ENCODE measurements around the gene ROCK2.

Gene ROCK2

DNA sequence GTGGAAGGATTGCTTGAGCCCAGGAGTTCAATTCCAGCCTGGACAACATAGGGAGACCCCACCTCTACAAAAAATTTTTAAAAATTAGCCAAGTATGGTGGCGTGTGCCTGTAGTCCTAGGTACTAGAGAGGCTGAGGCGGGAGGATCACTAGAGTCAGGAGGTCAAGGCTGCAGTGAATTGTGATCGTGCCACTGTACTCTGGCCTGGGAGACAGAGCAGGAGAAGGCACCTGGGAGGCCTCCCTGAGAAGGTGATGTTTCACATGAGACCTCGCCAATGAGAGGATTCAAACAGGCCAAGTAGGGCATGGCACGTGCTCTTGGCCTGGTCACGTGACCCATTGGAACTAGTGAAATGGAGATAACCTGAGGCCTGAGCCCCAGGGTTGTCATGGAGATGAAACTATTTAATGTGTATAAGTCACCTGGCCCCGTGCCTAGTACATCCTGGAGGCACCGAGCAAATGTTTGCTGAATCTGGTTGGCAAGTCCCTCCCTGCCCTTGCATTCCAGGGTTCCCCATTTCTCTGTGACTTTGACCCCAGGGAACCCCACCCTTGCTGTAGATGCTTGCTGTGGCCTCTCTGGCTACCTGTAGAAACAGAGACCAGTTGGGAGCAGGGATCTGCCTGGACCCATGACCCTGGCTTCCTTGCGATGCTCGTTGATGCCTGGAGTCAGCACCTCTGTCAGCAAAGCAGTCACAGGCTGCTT is 26.1 kb upstream of the ROCK2 start:
- no peak for TF ChIP-seq RAD21 (IDR thresholded peaks at IDR 0.05; ENCODE audit: low read depth)
- TF ChIP-seq, protein P1, sequence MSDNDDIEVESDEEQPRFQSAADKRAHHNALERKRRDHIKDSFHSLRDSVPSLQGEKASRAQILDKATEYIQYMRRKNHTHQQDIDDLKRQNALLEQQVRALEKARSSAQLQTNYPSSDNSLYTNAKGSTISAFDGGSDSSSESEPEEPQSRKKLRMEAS (IDR thresholded peaks at IDR 0.05): 0 out of 2 replicates have a peak, but pooled peaks have one; percentile 51
- TF ChIP-seq EGR1 (IDR thresholded peaks at IDR 0.05): no peak
- no peak for TF ChIP-seq TCF12 (IDR thresholded peaks at IDR 0.05; ENCODE audit: low read depth)
- no peak for TF ChIP-seq FOXM1 (IDR thresholded peaks at IDR 0.05; ENCODE audit: borderline replicate concordance, low read depth)
- no peak for TF ChIP-seq CREB1 (IDR thresholded peaks at IDR 0.05; ENCODE audit: low read depth)
- TF ChIP-seq, protein P2, sequence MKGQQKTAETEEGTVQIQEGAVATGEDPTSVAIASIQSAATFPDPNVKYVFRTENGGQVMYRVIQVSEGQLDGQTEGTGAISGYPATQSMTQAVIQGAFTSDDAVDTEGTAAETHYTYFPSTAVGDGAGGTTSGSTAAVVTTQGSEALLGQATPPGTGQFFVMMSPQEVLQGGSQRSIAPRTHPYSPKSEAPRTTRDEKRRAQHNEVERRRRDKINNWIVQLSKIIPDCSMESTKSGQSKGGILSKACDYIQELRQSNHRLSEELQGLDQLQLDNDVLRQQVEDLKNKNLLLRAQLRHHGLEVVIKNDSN (IDR thresholded peaks at IDR 0.05): peak; percentile 70
- no peak for TF ChIP-seq CEBPB (IDR thresholded peaks at IDR 0.05)

DNA sequence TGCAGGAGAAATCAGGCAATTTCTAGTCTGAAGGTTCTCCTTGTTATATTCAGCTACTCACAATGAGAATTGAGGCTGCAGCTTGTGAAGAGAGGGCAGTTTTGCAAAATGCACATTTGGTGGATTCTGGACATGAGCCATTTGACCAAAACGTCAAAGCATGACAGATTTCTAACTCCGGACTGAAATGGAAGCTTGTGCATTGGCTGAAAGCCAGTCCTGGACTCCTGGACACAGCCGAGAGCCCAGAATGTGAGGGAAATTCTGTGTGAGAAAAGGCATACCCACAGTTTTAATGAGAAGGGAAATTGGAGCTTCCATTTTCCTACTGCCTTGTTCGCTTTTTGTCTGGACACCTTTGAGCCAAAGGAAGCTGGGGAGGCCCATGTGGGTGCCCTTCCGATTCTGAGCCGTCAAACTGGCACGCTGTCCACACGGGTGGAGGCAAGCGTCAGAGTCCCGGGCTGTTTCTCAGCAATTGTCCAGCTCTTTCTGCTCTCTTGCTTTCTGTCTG is 23.7 kb upstream of the ROCK2 start:
- peak; percentile 50 for TF ChIP-seq NFIC (IDR thresholded peaks at IDR 0.05)
- TF ChIP-seq, protein P1 (IDR thresholded peaks at IDR 0.05): 0 out of 2 replicates have a peak, but pooled peaks have one; percentile 39
- TF ChIP-seq TAF1 (IDR thresholded peaks at IDR 0.05; ENCODE audit: low read depth): no peak
- TF ChIP-seq FOXM1 (IDR thresholded peaks at IDR 0.05; ENCODE audit: borderline replicate concordance, low read depth): no peak
- TF ChIP-seq ZBTB7A (IDR thresholded peaks at IDR 0.05; ENCODE audit: low read depth): no peak
- TF ChIP-seq YY1 (IDR thresholded peaks at IDR 0.05; ENCODE audit: low read depth): no peak

DNA sequence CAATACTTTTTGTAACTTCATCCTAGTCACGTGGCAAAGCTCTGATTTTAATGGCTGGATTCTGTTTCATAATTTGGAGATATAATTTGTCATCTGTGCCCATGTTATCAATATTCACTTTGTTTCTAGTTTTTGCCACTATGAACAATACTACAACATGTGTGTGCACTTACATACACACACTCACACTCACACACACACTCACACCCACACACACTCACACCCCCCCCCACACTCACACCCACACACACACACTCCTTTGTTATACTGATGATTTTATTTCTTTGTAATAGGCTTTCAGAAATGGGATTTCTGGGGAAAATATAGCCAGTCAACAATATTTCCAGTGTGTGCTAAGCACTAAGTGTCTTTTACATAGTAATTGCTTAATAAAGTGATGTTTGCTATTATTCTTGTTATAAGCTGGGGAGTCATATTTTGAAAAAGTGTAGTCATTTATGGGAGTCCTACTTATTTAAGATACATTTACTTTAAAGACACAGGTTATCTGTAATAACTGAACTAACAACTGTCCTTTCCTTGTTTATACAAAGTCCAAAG is 22.8 kb upstream of the ROCK2 start:
- TF ChIP-seq, protein P1 (IDR thresholded peaks at IDR 0.05): no peak
- no peak for TF ChIP-seq EGR1 (IDR thresholded peaks at IDR 0.05)
- no peak for TF ChIP-seq ZBTB7A (IDR thresholded peaks at IDR 0.05; ENCODE audit: low read depth)

DNA sequence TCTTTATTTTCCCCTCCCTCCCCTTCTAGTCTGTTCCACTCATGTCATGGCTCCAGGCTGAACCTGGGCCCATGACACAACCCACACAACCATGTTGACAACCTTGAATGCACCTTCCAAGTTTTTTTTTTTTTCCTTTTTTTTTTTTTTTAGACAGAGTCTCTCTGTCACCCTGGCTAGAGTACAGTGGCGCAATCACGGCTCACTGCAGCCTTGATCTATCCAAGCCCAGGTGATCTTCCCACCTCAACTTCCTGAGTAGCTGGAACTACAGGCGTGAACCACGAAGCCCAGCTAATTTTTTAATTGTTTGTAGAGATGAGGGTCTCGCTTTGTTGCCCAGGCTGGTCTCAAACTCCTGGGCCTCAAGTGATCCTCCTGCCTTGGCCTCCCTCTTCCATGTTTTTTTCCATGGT is 21.9 kb upstream of the ROCK2 start:
- TF ChIP-seq FOXM1 (IDR thresholded peaks at IDR 0.05; ENCODE audit: borderline replicate concordance, low read depth): no peak
- peak; percentile 31; the same call in 1 of the 2 replicates for TF ChIP-seq CEBPB (IDR thresholded peaks at IDR 0.05)
- no peak for TF ChIP-seq EP300 (IDR thresholded peaks at IDR 0.05; ENCODE audit: borderline replicate concordance)
- TF ChIP-seq, protein P2 (IDR thresholded peaks at IDR 0.05): no peak
- TF ChIP-seq TEAD4 (IDR thresholded peaks at IDR 0.05): no peak
- no peak for TF ChIP-seq TAF1 (IDR thresholded peaks at IDR 0.05; ENCODE audit: low read depth)

DNA sequence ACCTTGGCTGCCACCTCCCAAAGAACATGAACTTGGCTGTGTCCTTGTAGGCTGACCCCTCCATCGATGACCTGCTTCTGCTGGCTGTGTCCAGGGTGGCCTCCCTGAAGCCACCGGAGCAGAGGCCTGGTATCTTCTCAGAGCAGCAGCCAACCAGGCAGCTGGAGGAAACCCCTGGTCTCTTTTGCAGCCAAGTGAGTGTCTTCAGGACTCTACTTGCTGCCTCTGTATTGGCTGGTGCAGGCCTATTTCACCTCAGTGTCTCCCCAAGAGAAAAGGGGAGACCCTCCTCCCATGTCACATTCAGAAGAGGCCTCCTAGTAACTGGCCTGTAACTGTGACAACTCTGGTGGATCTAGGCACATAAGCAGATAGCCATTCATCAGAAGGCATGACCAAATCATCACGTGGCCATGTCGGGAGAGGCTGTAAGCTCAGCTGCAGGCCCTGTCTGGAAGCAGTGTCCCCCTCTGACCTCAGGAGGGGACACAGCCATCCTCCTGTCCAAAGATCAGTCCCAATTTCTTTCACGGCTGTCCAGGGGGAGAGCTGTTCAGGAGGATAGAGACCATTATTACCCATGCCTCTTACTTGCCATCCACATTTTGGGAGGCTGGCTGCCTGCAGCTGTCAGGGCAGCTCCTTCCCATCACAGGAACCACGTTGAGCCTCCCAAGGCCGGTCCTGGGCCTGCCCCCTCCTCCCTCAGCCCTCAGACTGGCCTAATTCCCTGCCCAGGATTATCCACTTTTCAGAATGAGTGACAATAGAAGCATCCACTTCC is 20.9 kb upstream of the ROCK2 start:
- TF ChIP-seq CEBPB (IDR thresholded peaks at IDR 0.05): no peak
- no peak for TF ChIP-seq FOXM1 (IDR thresholded peaks at IDR 0.05; ENCODE audit: borderline replicate concordance, low read depth)
- TF ChIP-seq, protein P2 (IDR thresholded peaks at IDR 0.05): no peak
- no peak for TF ChIP-seq ZBTB7A (IDR thresholded peaks at IDR 0.05; ENCODE audit: low read depth)
- no peak for TF ChIP-seq CREB1 (IDR thresholded peaks at IDR 0.05; ENCODE audit: low read depth)
- TF ChIP-seq RAD21 (IDR thresholded peaks at IDR 0.05; ENCODE audit: low read depth): no peak
- TF ChIP-seq YY1 (IDR thresholded peaks at IDR 0.05; ENCODE audit: low read depth): no peak
- TF ChIP-seq, protein P3, sequence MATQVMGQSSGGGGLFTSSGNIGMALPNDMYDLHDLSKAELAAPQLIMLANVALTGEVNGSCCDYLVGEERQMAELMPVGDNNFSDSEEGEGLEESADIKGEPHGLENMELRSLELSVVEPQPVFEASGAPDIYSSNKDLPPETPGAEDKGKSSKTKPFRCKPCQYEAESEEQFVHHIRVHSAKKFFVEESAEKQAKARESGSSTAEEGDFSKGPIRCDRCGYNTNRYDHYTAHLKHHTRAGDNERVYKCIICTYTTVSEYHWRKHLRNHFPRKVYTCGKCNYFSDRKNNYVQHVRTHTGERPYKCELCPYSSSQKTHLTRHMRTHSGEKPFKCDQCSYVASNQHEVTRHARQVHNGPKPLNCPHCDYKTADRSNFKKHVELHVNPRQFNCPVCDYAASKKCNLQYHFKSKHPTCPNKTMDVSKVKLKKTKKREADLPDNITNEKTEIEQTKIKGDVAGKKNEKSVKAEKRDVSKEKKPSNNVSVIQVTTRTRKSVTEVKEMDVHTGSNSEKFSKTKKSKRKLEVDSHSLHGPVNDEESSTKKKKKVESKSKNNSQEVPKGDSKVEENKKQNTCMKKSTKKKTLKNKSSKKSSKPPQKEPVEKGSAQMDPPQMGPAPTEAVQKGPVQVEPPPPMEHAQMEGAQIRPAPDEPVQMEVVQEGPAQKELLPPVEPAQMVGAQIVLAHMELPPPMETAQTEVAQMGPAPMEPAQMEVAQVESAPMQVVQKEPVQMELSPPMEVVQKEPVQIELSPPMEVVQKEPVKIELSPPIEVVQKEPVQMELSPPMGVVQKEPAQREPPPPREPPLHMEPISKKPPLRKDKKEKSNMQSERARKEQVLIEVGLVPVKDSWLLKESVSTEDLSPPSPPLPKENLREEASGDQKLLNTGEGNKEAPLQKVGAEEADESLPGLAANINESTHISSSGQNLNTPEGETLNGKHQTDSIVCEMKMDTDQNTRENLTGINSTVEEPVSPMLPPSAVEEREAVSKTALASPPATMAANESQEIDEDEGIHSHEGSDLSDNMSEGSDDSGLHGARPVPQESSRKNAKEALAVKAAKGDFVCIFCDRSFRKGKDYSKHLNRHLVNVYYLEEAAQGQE (IDR thresholded peaks at IDR 0.05; ENCODE audit: low read depth): no peak
- no peak for TF ChIP-seq EGR1 (IDR thresholded peaks at IDR 0.05)
- TF ChIP-seq TEAD4 (IDR thresholded peaks at IDR 0.05): no peak
- TF ChIP-seq EP300 (IDR thresholded peaks at IDR 0.05; ENCODE audit: borderline replicate concordance): no peak
- no peak for TF ChIP-seq TAF1 (IDR thresholded peaks at IDR 0.05; ENCODE audit: low read depth)
- no peak for TF ChIP-seq NFIC (IDR thresholded peaks at IDR 0.05)
- no peak for TF ChIP-seq TCF12 (IDR thresholded peaks at IDR 0.05; ENCODE audit: low read depth)
- TF ChIP-seq, protein P1 (IDR thresholded peaks at IDR 0.05): no peak

DNA sequence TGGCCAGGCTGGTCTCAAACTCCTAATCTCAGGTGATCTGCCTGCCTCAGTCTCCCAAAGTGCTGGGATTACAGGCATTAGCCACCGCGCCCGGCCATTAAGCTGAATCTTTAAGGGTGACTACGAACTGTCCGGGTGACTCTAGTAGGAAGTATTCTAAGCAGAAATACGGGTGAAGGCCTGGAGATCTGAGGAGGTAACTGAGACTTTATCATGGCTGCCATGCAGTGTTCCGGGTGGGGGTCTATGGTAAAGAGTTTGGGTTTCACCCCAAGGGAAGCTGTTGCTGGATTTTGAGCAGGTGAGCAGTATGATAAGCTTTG is 20.1 kb upstream of the ROCK2 start:
- TF ChIP-seq, protein P1 (IDR thresholded peaks at IDR 0.05): no peak
- TF ChIP-seq FOXM1 (IDR thresholded peaks at IDR 0.05; ENCODE audit: borderline replicate concordance, low read depth) (no peak), CEBPB (IDR thresholded peaks at IDR 0.05) (no peak), YY1 (IDR thresholded peaks at IDR 0.05; ENCODE audit: low read depth) (no peak), ZBTB7A (IDR thresholded peaks at IDR 0.05; ENCODE audit: low read depth) (no peak), CREB1 (IDR thresholded peaks at IDR 0.05; ENCODE audit: low read depth) (no peak), TCF12 (IDR thresholded peaks at IDR 0.05; ENCODE audit: low read depth) (no peak), RAD21 (IDR thresholded peaks at IDR 0.05; ENCODE audit: low read depth) (no peak), EP300 (IDR thresholded peaks at IDR 0.05; ENCODE audit: borderline replicate concordance) (no peak), EGR1 (IDR thresholded peaks at IDR 0.05) (no peak), NFIC (IDR thresholded peaks at IDR 0.05) (no peak), TEAD4 (IDR thresholded peaks at IDR 0.05) (no peak), TAF1 (IDR thresholded peaks at IDR 0.05; ENCODE audit: low read depth) (no peak)
- TF ChIP-seq, protein P2 (IDR thresholded peaks at IDR 0.05): no peak
- TF ChIP-seq, protein P3 (IDR thresholded peaks at IDR 0.05; ENCODE audit: low read depth): no peak

All from Ishikawa (cell line).